HL-60 (cell line): ENCODE results near the gene MAP3K5.

Source experiments
- DNase-seq, 2 experiments: peaks; one replicate each; pipeline ENCODE4 v3.0.0-alpha.2; 2010 to 2020; ENCODE audit warnings: low read depth in 1 of 2, low spot score in 1 of 2
- H3K27ac ChIP-seq: fragments of 250-450 bp; sonication (Bioruptor Pico); replicated peaks from 2 replicates; pipeline ENCODE4 v1.5.1; 2020; ENCODE audit warnings: mild to moderate bottlenecking, moderate library complexity
- H3K27me3 ChIP-seq: fragments of 250-450 bp; sonication (Bioruptor Pico); 2 replicates; pipeline ENCODE4 v1.5.1; 2021; ENCODE audit warnings: mild to moderate bottlenecking, moderate library complexity; ENCODE audit not compliant: insufficient read depth, poor library complexity, severe bottlenecking
- H3K4me3 ChIP-seq: replicated peaks from 2 replicates; pipeline ENCODE4 v1.5.1; 2011; ENCODE audit warnings: mild to moderate bottlenecking, control low read depth, low read length; ENCODE audit not compliant: insufficient read depth
- CTCF ChIP-seq: IDR thresholded peaks from one replicate; pipeline ENCODE4 v1.5.1; 2011; ENCODE audit warnings: low read length, control low read depth, inconsistent platforms; ENCODE audit not compliant: insufficient read depth
- GABPA ChIP-seq: IDR thresholded peaks from 2 replicates; pipeline ENCODE4 v1.6.1; 2012; ENCODE audit warnings: low read depth
- POLR2AphosphoS5 ChIP-seq: IDR thresholded peaks from 2 replicates; pipeline ENCODE4 v1.6.1; 2012; ENCODE audit warnings: low read depth
- REST ChIP-seq: IDR thresholded peaks from 2 replicates; pipeline ENCODE4 v1.6.1; 2012; ENCODE audit warnings: low read depth; ENCODE audit not compliant: insufficient replicate concordance
- SPI1 ChIP-seq: IDR thresholded peaks from 2 replicates; pipeline ENCODE4 v1.6.1; 2012; ENCODE audit warnings: low read depth, mild to moderate bottlenecking, borderline replicate concordance

MAP3K5 gene

GRCh38 chr6:136633355-136633754 is 158.9 kb downstream of the MAP3K5 start:
- TF ChIP-seq GABPA = no peak
- no peak overlapping the region for H3K27ac ChIP-seq

GRCh38 chr6:136628996-136629395 is 163.3 kb downstream of the MAP3K5 start:
- no peak for DNase-seq
- no peaks in the 10 kb centered on the region for H3K27me3 ChIP-seq
- TF ChIP-seq REST (no peak), SPI1 (no peak), POLR2AphosphoS5 (no peak), CTCF (no peak), GABPA (no peak)
- no peak overlapping the region for H3K4me3 ChIP-seq
- no peak overlapping the region for H3K27ac ChIP-seq

More at GRCh38 chr6:136633355-136633754, 158.9 kb downstream of the MAP3K5 start:
- Histone ChIP-seq H3K4me3 (no peak overlapping the region), H3K27me3 (no peaks in the 10 kb centered on the region)
- no peak for DNase-seq

GRCh38 chr6:136627191-136627590 is 165.1 kb downstream of the MAP3K5 start:
- H3K27me3 ChIP-seq = no peaks in the 10 kb centered on the region
- DNase-seq = no peak
- TF ChIP-seq GABPA (no peak), POLR2AphosphoS5 (no peak), CTCF (no peak), REST (no peak), SPI1 (no peak)
- no peak overlapping the region for H3K4me3 ChIP-seq
- H3K27ac ChIP-seq = no peak overlapping the region

GRCh38 chr6:136625293-136625692 is 167.0 kb downstream of the MAP3K5 start:
- DNase-seq = no peak
- Histone ChIP-seq H3K27me3 (no peaks in the 10 kb centered on the region), H3K4me3 (no peak overlapping the region), H3K27ac (no peak overlapping the region)
- TF ChIP-seq CTCF (no peak), SPI1 (no peak), REST (no peak), POLR2AphosphoS5 (no peak), GABPA (no peak)
